Eye (tissue), 1 donor: ENCODE data around the gene TREM1.

Source experiments
- DNase-seq: peaks from one replicate; pipeline ENCODE4 v3.0.0-alpha.2; 2015

TREM1 gene

DNA sequence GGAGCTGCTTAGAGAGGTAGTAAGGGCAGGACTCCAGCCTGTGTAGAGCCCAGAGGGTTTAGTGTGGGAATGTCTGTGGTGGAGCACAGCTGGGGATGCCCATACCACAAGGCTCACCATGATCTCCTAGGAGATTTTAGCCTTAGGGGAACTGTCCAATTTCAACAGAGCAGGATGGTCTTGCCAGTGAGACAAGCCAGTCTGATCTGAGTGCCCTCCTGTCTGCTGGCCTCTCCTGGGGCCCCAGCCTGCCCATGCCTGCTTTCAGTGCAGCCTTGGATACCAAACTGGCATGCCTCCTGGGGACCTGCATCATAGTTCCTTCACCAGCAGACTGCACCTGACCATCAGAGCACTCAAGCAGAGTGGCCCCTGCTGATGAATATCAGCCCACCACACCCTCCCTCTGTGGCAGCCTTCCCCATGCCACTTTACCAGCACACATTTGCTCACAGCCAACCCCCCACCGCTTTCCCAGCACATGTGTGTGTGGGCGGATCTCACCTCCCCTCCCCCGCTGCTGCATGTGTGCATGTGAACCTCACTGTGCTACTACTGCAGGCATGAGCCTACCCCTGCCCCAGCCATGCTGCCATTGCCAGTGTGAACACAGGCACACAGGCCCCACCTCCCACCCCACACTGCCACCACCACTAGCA is 7.9 kb upstream of the TREM1 start:
- no peak for DNase-seq

DNA sequence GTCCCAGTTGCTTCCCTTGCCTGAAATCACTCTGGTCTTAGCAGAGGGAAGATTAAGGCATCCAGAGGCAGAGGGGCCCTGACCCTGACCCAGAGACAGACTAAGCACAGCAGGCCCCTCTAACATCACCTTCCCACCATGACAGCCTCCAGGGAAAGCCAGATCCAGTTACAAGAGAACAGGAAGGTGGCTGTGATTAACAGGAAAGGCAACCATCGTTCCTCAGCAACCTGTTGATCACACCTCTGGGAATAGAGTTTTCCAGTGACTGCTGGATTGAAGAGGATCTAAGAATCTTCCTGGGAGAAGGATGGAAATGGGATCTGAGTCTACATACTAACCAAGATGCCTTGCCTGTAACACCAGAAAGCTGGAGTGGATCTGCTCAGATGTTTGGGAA is 5.2 kb upstream of the TREM1 start:
- no peak for DNase-seq

DNA sequence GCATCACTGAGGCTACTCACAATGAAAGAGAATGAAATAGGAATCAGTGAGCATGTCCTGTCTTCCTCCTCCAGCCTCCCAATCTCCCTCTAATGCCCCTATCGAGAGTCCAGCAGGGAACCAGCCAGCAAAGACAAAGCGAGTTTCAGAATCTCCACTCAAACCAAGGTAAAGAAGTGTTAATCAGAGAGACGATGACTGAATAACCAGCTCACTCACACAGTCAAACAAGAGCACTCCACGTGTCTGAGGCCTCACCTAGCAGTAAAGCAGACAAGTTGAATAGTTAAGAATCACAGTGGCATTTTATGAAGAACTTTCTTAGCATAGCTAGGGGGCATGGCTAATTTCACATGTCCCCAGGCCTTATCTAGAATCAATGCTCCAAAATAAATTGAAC is 3.3 kb upstream of the TREM1 start:
- DNase-seq: no peak

DNA sequence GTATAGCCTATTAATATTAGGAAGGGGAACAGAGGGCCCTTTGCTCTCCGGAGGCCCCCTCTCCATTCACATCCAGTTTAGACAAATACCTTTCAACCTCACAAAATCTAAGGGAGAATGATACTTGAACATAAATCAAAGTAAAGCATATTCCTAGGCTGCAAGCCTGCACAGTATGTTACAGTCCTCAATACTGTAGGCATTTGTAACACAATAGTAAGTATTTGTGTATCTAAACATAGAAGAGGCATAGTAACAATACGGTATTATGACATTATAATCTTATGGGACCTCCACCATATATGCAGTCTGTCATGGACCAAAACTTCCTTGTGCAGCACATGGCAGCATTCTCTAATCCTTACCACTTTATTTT is 2.3 kb upstream of the TREM1 start:
- DNase-seq: no peak

DNA sequence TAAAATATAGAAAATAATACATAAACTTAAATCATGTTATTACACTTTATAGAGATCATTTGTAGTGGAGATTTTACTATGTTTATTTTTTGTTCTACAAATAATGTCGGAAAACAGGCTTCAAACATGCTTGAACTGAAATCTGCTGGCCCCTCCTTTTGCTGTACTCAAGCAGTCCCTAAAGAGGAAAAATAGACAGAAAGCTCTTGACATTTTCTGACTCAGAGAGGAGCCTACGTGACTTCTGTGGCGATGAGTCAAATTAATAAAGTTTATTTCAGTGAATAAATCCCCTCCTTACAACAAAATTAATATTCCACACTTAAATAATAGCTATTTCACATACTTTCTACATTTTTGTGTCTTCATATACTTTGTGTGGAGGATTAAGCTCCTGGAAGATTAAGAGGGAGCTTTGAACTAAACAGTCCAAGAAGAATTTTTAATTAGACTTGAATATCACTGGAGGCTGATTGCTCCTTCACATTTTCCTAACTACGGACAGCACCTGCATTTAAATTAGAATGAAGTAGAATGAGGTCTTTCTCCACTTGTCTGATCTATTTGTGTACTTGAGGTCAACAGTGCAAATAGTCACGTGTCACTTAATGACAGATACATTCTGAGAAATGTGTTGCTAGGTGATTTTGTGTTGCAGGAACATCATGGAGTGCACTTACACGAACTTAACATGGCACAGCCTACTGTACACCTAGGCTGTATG is 1.7 kb upstream of the TREM1 start:
- DNase-seq: peak; percentile 50

DNA sequence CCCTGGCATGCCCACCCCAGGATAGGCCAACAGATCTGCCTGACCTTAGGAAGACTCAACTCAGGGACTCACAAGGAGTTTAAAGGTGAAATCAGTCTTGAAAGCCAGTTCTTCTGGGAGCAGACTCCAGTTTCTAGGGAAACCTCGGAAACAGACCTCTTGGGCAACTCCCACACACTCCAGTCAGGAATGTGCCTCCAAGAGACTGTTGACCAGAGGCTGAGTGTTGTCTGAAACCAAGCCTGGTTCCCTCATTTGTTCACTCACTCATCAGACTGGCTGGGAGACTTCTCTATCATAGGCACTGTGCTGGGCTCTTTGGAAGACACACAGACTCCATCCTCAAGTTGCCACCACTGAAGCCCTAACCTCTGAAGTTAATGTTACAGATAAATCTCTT is 1.8 kb downstream of the TREM1 start:
- no peak for DNase-seq

DNA sequence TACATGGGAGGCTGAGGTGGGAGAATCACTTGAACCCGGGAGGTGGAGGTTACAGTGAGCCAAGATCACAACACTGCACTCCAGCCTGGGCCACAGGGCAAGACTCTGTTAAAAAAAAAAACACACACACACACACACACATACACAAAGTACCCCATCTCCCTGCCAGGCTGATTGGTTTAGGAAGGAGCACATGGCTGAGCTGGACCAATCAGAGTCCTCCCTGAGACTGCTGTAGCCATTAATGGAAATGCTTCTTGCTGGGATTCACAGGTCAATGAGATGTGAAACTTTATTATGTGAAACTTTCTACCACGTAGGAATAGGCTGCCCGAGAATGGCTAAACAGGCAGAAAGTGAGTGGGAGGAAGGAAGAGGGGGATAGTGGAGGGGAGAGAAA is 2.9 kb downstream of the TREM1 start:
- DNase-seq: no peak

DNA sequence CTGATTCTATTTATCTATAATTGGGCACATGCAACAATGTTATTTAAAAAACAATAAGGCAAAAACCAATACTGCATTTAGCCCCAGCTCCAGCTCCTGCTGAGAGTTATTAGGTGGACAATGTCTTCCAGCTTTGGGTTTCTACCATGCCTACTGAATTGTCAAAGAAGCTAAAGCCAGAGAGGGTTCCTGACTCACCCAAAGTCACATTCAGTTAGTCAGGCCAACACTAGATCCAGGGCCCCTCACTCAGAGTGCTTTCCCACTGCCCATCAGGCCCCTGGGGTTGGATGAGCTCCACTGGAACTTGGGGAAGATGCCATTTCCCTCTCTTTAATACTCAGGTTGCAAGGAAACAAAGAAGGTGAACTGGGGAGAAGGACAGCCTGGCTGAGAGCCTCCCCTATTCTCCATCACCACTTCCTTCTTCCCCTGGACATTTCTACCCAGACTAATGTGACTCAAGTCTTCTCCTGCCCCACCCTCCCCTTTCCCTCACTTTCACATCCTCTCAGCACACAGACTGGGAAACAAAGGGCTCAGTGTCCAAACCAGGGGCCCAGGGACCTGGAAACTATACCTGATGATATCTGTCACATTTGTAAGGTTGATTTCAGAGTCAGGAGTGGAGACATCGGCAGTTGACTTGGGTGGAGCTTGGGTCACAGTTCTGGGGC is 6.0 kb downstream of the TREM1 start:
- no peak for DNase-seq

DNA sequence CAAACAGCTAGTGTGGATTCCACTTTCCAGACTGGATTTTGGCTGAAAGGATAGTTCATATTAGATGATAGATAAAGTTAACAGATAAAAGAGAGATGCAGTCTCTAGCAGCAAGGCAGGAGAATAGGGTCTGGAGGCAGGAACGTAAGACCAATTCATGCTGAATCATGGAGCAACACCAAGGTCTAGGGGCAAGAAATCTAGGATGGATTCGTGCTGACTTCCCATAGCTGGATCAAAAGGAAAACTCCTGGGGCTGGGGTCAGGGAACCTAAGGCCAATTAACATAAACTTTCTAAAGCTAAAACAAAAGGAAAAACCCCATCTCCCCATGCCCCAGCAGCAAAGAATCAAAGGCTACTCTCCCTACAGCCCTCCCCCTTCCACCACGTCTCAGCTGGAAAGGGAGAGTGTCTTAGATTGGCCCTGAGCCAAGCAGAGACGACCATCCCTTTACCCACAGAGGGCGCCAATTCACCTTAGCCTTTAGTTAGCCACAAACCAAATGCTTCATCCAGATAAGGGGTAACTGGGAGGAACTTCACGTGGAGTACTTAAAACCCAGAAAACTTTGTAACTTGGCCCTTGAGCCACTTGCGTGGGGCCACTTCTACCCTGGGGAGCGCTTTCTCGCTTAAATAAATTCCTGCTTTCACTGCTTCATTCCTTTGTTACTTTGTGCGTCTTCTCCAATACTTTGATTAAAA is 7.6 kb downstream of the TREM1 start:
- peak; percentile 78 for DNase-seq

DNA sequence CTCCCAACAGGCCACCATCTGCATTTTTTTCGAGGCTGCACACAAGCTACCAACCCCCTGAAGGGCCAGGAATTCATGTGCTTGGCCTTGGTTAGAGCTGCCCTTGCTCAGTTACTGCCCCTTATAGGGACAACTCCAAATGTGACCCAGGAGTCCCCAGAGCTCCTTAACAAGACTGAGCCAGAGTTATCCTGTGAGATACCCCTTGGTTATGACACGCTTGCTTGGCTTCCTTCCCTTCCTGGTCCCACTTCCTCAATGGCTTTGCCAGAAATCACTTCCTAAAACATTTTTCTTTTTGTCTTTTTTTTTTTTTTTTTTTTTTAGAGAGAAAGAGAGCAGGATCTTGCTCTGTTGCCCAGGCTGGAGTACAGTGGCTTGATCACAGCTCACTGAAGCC is 8.9 kb downstream of the TREM1 start:
- no peak for DNase-seq

DNA sequence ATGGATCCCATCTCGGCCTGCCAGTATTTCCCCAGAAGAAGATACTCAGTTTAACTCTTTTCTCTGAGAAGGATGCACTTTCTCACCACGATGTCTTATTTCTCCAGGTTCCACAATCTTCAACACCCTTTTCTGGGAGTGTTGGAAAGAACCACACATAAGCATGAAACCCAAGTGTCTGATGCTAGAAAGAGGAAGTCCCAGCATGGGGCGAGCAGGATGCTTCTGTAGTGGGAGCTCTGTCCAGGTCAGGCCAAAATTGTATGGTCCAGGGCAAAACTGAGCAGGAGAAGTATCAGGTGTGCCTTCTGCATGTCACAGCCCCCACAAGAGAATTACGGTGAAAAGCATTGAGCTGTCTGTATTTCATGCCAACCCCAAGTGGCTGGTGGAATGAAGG is 11.0 kb downstream of the TREM1 start:
- no peak for DNase-seq

DNA sequence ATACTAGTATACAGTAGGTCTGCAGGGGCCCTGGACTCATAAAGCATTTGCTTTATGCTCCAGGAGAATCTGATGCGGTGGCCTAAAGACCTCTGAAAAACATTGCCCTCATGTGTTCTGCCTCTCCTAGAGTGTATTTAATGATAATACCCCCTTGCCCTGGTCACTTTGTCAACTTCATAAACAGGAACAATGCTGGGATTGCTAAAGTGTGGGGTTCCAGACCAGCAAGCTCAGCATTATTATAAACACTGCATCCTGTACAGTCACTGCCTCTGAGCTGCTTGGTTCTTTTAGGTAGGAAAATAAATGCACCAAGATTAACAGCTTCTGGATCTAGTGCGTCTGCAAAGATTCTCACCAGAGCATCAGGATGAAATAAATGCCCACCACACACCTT is 12.2 kb downstream of the TREM1 start:
- no peak for DNase-seq

DNA sequence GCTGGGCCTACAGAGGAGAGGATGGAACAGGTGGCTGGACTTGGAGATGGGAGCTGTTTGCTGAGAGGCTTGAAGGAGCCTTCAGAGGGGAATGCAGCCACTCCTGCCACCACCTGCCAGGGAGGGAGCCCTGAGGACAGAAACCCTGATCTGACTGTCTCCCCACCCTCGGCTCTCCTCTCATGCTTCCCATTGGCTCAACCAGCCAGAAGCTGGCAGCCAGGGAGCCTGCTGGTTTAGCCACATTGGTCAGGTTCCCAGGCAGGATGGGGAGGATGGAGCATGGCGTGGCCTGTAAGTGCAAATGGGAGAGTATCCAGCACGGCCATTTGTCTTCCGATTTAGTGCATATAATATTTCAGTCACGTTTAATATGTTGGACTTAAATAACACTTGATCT is 12.8 kb downstream of the TREM1 start:
- no peak for DNase-seq

DNA sequence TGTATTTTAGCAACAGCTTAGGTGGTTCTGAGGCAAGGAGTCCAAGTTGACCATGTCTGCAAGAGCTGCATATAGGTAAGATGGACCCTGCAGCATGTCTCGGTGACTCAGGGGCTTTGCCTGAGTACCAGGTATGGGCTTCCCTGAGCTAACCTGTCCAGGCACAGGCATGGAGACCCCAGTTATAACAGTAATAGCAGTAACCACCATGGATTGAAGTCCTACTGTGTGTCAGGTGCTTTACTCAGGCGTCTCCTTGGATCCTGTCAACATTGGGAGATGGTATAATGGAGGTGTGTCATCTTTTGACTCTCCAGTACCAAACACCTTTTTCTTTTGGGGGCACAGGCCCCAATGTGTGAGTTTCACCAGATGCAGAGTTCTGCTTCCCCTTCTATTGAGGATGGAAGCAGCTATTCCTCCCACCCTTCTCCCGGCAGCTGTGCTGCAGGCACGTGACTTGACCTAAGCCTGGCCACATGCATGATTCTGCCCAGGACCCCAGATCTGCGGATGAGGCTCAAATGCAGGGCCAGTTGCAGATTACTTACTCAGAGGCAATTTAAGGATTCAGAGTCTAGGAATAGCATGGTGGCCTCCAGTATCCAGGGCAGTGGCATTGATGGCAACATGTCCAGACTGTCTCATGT is 13.8 kb downstream of the TREM1 start:
- no peak for DNase-seq

DNA sequence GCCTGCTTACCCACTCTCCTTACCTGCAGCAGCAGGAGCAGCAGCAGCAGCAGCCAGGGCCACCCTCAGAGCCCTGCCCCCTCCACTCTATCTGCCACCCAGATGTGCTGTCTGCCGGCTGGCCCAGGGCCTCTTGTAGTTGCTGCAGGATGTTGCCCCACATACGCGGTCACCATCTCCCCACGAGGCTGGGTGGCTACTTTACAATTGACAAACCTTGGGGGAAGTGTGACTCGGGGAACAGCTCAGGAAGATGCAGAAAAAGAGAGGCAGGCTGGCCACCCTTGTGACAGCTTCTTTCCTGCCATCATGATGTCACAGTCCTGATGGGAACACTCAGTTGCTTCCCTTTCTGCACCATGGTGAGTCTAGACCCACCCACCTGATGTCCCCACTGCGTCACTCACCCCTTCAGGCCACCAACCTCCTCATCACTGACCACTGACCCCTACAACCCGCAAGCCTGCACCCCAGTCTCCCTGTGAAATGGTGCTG is 14.5 kb downstream of the TREM1 start:
- DNase-seq: no peak

DNA sequence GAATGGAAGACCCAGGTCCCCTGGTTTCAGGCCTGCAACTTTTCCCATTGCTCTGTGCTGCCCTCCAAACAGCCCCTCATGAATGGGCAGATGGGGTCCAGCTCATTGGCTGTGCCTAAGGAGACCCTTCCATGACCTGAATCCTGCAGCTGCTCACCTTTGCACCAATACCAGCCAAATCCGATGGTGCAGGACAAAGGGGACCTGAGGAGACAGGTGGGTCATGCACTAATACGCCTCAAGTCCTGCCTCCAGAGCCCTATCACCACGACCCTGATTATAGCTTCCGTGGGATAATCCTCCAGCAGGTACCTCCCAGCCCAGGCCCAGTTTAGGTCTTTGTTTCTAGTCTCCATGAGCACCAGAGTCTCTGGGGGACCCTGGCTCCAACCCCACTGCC is 16.8 kb downstream of the TREM1 start:
- DNase-seq: no peak

DNA sequence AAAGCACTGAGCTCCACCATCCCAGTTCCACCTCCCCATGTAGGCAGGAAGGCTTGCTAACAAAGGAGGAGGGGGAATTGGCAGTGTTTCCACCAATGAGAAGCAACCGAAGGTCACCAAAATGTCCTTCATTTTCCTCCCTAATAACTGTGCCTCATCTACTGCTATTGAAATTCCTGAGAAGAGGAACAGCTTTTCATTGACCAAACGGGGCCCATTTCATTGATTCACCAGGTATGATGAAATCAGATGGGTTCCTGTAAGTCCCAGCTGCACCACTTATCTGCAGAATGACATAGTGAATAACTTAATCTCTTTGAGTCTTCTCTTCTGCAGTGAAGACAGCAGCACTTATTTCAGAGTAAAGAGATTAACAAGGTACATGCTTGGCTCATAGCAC is 17.3 kb downstream of the TREM1 start:
- no peak for DNase-seq

DNA sequence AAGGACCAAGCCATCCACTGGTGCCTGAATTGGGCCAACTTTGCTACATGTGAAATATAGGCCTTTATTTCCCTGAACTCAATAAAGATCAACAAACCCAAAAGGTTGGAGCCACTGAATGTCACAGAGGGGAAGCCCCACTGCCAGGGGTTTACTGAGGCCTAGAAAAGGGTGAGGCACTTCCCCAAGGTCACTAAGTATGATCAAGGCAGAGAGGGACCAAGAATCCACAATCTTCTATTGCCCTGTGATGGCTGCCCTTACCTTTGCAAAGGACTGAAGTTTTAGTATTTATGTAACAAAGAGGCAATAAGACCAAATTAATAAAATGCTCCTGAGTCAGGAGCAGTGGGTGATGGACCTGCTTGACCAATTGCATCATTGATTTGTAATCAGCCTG is 18.0 kb downstream of the TREM1 start:
- DNase-seq: no peak

DNA sequence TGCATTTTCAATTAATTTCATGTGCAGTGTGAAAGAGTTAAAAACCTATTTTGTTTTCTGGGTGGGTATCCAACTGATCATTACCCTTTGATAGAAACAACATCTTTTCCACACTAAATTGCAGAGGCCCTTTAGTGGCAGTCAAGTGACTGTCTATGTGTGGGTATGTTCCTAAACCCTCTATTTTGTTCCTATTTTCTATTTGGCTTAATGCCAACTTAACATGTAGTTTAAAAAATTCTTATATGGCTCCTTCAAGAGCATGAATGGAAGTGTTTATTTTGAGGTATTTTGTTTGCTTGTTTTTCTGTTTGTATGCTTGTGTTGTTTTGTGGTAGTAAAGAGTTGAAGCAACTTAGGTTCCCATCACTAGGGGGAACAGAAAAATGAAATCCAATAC is 19.9 kb downstream of the TREM1 start:
- DNase-seq: no peak

DNA sequence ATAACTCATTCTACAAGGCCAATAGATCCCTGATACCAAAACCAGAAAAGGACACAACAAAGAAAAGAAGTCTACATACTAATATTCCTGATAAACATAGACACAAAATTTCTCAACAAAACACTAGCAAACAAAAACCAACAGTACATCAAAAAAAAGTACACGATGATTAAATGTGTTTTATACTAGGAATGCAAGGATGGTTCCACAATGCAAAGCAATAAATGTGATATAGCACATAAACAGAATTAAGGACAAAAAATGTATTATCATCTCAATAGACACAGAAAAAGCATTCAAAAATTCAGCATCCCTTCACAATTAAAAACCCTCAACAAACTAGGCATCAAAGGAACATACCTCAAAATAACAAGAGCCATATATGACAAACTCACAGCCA is 23.2 kb downstream of the TREM1 start:
- no peak for DNase-seq

DNA sequence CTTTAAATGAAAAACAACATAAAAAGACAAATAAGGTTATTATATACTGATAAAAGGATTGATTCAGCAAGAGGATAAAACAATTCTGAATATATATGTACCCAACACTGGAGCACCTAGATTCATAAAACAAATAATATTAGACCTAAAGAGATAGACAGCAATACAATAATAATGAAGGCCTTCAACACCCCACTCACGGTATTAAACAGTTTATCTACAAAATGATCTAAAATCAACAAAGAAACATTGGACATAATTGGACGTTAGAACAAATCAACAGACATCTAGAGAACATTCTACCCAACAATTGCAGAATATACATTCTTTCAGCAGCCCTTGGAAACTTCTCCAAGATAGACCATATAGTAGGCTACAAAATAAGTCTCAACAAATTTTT is 24.1 kb downstream of the TREM1 start:
- no peak for DNase-seq

DNA sequence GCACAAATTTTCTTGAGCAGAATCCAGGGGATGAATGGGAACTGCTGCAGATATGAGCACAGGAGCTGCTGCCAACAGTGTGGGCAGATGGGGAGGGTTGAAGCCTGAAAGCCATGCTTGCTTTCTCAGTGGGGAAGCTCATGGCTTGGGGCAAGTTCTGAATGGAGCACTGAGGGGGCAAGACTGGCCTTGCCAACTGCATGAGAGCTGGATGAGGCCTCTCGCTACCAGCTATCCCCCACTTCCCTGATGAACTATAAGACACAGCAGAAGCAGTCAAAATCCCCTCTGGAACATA is 28.3 kb downstream of the TREM1 start:
- no peak for DNase-seq
